GM10266 (cell line): Measurements from ENCODE around the gene HHIPL1.

ENCODE experiments used
- DNase-seq: peaks from one replicate; pipeline ENCODE4 v3.0.0; 2012; ENCODE audit errors: extremely low spot score
- TF ChIP-seq, protein P1 (sequence below): IDR thresholded peaks from 2 replicates; pipeline ENCODE4 v1.5.1; 2012; ENCODE audit warnings: mild to moderate bottlenecking, low read depth; ENCODE audit not compliant: control insufficient read depth, insufficient read depth; ENCODE audit errors: missing control alignments

The HHIPL1 gene

GRCh38 chr14:99725774-99726537, 81.0 kb downstream of the HHIPL1 start:
- DNase-seq, result no peak
- TF ChIP-seq, protein P1, sequence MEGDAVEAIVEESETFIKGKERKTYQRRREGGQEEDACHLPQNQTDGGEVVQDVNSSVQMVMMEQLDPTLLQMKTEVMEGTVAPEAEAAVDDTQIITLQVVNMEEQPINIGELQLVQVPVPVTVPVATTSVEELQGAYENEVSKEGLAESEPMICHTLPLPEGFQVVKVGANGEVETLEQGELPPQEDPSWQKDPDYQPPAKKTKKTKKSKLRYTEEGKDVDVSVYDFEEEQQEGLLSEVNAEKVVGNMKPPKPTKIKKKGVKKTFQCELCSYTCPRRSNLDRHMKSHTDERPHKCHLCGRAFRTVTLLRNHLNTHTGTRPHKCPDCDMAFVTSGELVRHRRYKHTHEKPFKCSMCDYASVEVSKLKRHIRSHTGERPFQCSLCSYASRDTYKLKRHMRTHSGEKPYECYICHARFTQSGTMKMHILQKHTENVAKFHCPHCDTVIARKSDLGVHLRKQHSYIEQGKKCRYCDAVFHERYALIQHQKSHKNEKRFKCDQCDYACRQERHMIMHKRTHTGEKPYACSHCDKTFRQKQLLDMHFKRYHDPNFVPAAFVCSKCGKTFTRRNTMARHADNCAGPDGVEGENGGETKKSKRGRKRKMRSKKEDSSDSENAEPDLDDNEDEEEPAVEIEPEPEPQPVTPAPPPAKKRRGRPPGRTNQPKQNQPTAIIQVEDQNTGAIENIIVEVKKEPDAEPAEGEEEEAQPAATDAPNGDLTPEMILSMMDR, result no peak

DNA sequence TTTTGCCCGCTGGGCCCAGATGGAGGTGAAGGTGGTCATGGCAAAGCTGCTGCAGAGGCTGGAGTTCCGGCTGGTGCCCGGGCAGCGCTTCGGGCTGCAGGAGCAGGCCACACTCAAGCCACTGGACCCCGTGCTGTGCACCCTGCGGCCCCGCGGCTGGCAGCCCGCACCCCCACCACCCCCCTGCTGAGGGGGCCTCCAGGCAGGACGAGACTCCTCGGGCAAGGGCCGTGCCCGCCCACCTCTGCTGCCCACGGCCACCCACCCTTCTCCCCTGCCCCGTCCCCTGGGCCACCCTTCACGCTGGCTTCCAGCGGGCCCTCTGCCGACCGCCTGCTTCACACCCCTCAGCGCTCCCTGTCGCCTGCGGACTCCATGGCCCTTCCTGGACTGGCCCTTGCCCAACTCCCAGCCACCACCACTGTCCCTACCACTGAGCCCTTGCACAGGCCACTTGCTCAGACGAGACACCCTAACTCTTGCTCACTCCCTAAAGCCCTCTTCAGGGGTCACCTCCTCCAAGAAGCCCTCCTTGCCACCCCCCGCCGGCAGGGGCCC, 81.7 kb downstream of the HHIPL1 start:
- TF ChIP-seq, protein P1, result no peak
- no peak for DNase-seq

- DNase-seq, result no peak
- TF ChIP-seq, protein P1, result no peak
These were observed 82.4 kb downstream of the HHIPL1 start for GRCh38 chr14:99727096-99727870.

DNA sequence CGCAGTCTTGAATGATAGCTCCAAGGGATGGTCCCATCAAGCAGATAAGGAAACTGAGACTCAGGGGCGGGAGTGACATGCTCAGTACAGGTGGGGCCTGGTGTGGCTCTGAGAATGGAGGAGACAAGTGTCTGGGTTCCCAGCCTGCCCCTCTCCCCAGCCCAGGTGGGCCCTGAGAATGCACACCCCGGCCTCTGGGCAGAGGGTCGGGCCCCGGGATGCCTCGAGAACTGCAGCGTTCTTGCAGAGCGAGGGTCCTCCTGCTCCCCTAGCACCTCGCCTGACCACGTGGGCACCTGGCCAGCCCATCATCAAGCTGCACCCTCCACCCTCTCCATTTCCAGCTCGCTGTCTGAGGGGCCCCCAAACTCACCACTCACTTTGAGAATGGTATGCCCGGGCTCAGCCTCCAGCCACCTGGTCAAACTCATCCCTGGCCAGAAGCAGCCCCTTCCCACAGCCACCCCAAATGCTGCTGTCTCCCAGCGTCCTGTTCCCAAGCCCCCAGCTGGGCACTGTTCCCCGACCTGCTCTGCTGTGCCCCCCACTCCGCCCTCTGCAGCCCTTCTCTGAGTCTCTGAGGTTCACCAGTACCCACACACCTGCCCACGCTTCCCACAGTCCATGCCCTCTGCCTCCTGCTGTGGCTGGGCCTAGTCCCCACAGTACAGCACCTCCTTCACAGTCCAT, 83.4 kb downstream of the HHIPL1 start:
- DNase-seq, result no peak
- TF ChIP-seq, protein P1, result no peak

DNA sequence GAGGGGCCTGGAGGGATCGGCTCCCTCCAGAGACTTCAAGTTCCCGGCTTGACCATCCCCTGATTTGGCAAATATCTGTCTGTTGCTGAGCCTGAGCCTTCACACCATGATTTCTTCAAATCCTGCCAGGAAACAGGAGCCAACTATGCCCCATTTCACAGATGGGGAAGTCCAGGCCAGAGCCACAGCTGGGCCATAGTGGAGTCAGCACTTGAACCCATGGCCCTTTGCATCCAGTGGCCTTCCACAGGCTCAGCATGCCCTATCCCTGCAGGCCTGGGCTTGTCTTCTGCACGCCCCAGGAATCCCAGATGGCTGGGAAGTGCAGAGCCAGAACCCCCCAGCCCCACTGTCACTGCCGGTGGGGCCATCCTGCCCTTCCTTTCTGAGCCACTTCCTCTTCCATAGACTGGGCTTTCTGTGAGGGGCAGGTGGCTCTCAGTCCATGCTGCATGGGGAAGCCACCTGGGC, 84.1 kb downstream of the HHIPL1 start:
- DNase-seq, result no peak
- TF ChIP-seq, protein P1, result no peak
